GM12878 (cell line): ENCODE results near the gene PGAM4. TPM values are rescaled to one million over a fixed set of nuclear protein-coding genes. Genes with fewer than 3 reads are reported as not detected.

Experiments
- ATAC-seq: fragments of 200-7000 bp; cut with Tn5 transposase; 3 replicates; pipeline ENCODE4 v1.9.1; 2020; ENCODE audit warnings: mild to moderate bottlenecking, moderate library complexity
- BruUV-seq: library from RNA; stranded (reverse); fragments of 400-500 nt; replicated peaks from 2 replicates; lab custom pipeline; 2021; lab: Mats Ljungman, UMichigan
- CTCF ChIA-PET: fragments of 300-600 bp; sonication (Branson Sonifier 250); formaldehyde crosslinking; extraction: SDS; loops from one replicate; lab custom pipeline; 2021; ENCODE audit warnings: inconsistent platforms; lab: Yijun Ruan, JAX
- POLR2A ChIA-PET: fragments of 350-600 bp; formaldehyde crosslinking; extraction: SDS; loops from one replicate; lab custom pipeline; 2021; ENCODE audit warnings: inconsistent platforms; lab: Charles Lee
- RAD21 ChIA-PET: fragments of 300-600 bp; sonication (Branson Sonifier 250); formaldehyde crosslinking; loops from one replicate; lab custom pipeline; 2023; ENCODE audit warnings: antibody characterized with exemption; ENCODE audit not compliant: unreplicated experiment; lab: Charles Lee
- SMC1A ChIA-PET: fragments of 300-600 bp; sonication (Branson Sonifier 250); formaldehyde crosslinking; loops from one replicate; lab custom pipeline; 2023; ENCODE audit not compliant: unreplicated experiment, uncharacterized antibody; lab: Charles Lee
- DNase-seq: peaks from one replicate; pipeline ENCODE4 v3.0.0-alpha.2; 2011; ENCODE audit warnings: low read depth, low spot score
- FAIRE-seq: peaks from 3 replicates; lab custom pipeline; 2011; peaks lifted over from hg19 to GRCh38; lab: Jason Lieb, UNC
- H2AFZ ChIP-seq: 2 replicates; pipeline ENCODE4 v1.6.0; 2011; ENCODE audit warnings: low read depth, low read length, control low read depth; ENCODE audit not compliant: control insufficient read depth
- H3K27ac ChIP-seq: 2 replicates; pipeline ENCODE4 v1.5.1; 2011; ENCODE audit warnings: control low read depth; ENCODE audit not compliant: control insufficient read depth, insufficient read depth
- H3K27me3 ChIP-seq, 2 experiments: replicated peaks in 1 of 2; 2 replicates each; pipeline versions ENCODE4 v1.6.0 to v1.6.1; 2011; ENCODE audit warnings: low read length in 1 of 2; ENCODE audit not compliant: control insufficient read depth in 2 of 2, insufficient read depth in 2 of 2
- H3K36me3 ChIP-seq, 2 experiments: 2 replicates each; pipeline ENCODE4 v1.5.1; 2011; ENCODE audit warnings: low read length in 1 of 2; ENCODE audit not compliant: control insufficient read depth in 2 of 2, insufficient read depth in 2 of 2
- H3K4me1 ChIP-seq: 2 replicates; pipeline ENCODE4 v1.6.1; 2011; ENCODE audit warnings: mild to moderate bottlenecking, low read length, moderate library complexity, mixed read lengths; ENCODE audit not compliant: control insufficient read depth, insufficient read depth
- H3K4me2 ChIP-seq: 2 replicates; pipeline ENCODE4 v1.6.0; 2011; ENCODE audit warnings: control low read depth; ENCODE audit not compliant: control insufficient read depth, insufficient read depth
- H3K4me3 ChIP-seq: fragments of 200-600 bp; sonication (generic); 2 replicates; pipeline ENCODE4 v1.5.1; 2016
- H3K79me2 ChIP-seq: 2 replicates; pipeline ENCODE4 v1.6.0; 2011; ENCODE audit warnings: low read length; ENCODE audit not compliant: control insufficient read depth, insufficient read depth
- H3K9ac ChIP-seq: 2 replicates; pipeline ENCODE4 v1.8.0; 2011; ENCODE audit warnings: low read length, control low read depth, mixed read lengths; ENCODE audit not compliant: control insufficient read depth, insufficient read depth
- H3K9me3 ChIP-seq: replicated peaks from 3 replicates; pipeline ENCODE4 v1.5.1; 2011; ENCODE audit warnings: mild to moderate bottlenecking, low read length; ENCODE audit not compliant: control insufficient read depth, insufficient read depth
- H4K20me1 ChIP-seq: 2 replicates; pipeline ENCODE4 v1.6.0; 2011; ENCODE audit not compliant: control insufficient read depth, insufficient read depth
- BRCA1 ChIP-seq: IDR thresholded peaks from 2 replicates; pipeline ENCODE4 v1.6.1; 2011; ENCODE audit warnings: low read depth, low read length, improper control_type of control experiment
- EGR1 ChIP-seq, 2 experiments: IDR thresholded peaks; 1 replicate in 1 of 2; 2 replicates in 1 of 2; pipeline ENCODE4 v1.6.1; 2011 to 2012; ENCODE audit warnings: low read depth in 2 of 2, low read length in 2 of 2, borderline replicate concordance in 1 of 2, mild to moderate bottlenecking in 1 of 2, moderate library complexity in 1 of 2
- EP300 ChIP-seq, 2 experiments: fragments of 150-350 bp in 1 of 2; IDR thresholded peaks; 2 replicates each; pipeline ENCODE4 v1.6.1; 2011 to 2012; ENCODE audit warnings: low read depth in 2 of 2, low read length in 2 of 2, borderline replicate concordance in 1 of 2, improper control_type of control experiment in 1 of 2, inconsistent platforms in 1 of 2; ENCODE audit not compliant: control insufficient read depth in 1 of 2
- FOXK2 ChIP-seq: fragments of 450-650 bp; IDR thresholded peaks from 2 replicates; pipeline ENCODE4 v1.6.1; 2017; ENCODE audit warnings: mild to moderate bottlenecking, moderate library complexity
- MXI1 ChIP-seq: fragments of 150-350 bp; IDR thresholded peaks from 2 replicates; pipeline ENCODE4 v1.6.1; 2011; ENCODE audit warnings: low read depth, mild to moderate bottlenecking, inconsistent platforms, low read length, improper control_type of control experiment
- MYB ChIP-seq: fragments of 150-350 bp; IDR thresholded peaks from 2 replicates; pipeline ENCODE4 v1.6.1; 2014; ENCODE audit warnings: mild to moderate bottlenecking, low read depth, low read length, borderline replicate concordance
- NFIC ChIP-seq: IDR thresholded peaks from 2 replicates; pipeline ENCODE4 v1.6.1; 2012; ENCODE audit warnings: low read depth, mild to moderate bottlenecking, inconsistent platforms, low read length, moderate library complexity
- NKRF ChIP-seq: fragments of 450-650 bp; conservative IDR thresholded peaks from 2 replicates; pipeline ENCODE4 v1.6.1; 2017; ENCODE audit warnings: mild to moderate bottlenecking, moderate library complexity
- POLR2A ChIP-seq: IDR thresholded peaks from 2 replicates; pipeline ENCODE4 v1.6.1; 2011; ENCODE audit warnings: low read depth, mild to moderate bottlenecking, low read length
- STAT3 ChIP-seq: IDR thresholded peaks from 2 replicates; pipeline ENCODE4 v1.6.1; 2011; ENCODE audit warnings: low read depth, low read length, improper control_type of control experiment
- USF2 ChIP-seq: IDR thresholded peaks from 2 replicates; pipeline ENCODE4 v1.6.1; 2011; ENCODE audit warnings: low read depth, low read length, improper control_type of control experiment, borderline replicate concordance
- ZBTB40 ChIP-seq: fragments of 450-650 bp; IDR thresholded peaks from 2 replicates; pipeline ENCODE4 v1.6.1; 2016; ENCODE audit warnings: mild to moderate bottlenecking, moderate library complexity, borderline replicate concordance
- ZNF592 ChIP-seq: fragments of 450-650 bp; IDR thresholded peaks from 2 replicates; pipeline ENCODE4 v1.6.1; 2017; ENCODE audit warnings: mild to moderate bottlenecking, moderate library complexity
- in situ Hi-C: fragments of 300-500 bp; cut with MboI; formaldehyde crosslinking; loops from 9 replicates; pipeline ENCODE4 v1.14.3; 2018; ENCODE audit warnings: mixed read lengths
- intact Hi-C: fragments of 100-400 bp; cut with micrococcal nuclease; formaldehyde crosslinking; loops from one replicate; pipeline ENCODE4 v1.14.2; 2022; ENCODE audit not compliant: unreplicated experiment
- polyA plus RNA-seq, 11 experiments: library from polyadenylated mRNA; depleted of rRNA in 4 of 11; unstranded in 6 of 11; stranded (reverse) in 5 of 11; fragments of >200 nt; fragmentation: Nextera tagmentation in 4 of 11; fragmentation: Illumina TruSeq in 1 of 11; extraction: Ambion mirVana in 4 of 11; extraction: Trizol in 1 of 11; gene quantifications; 1 replicate in 1 of 11; 2 replicates in 10 of 11; pipeline versions ENCODE4 v1.2.1 to v1.2.3, GENCODE V29; 2011 to 2016; ENCODE audit warnings: inconsistent platforms in 2 of 11, missing spikeins in 2 of 11, low read depth in 1 of 11
- total RNA-seq, 4 experiments: library from RNA; depleted of rRNA in 3 of 4; stranded (reverse); fragments of >200 nt in 3 of 4; fragmentation: Illumina TruSeq in 1 of 4; extraction: Trizol in 1 of 4; gene quantifications; 2 replicates each; pipeline versions ENCODE4 v1.2.1 to v1.2.3, GENCODE V29; 2013 to 2021

PGAM4 gene
- total and polyA plus RNA-seq, 10 of the 15 experiments (the other 5 are each of a cell fraction or from before 2014, with no cell fraction given): 0.24 to 0.80 (median 0.36) TPM; not detected in 6

- H3K36me3 ChIP-seq: no peaks in the 10 kb centered on the region
- TF ChIP-seq EP300 (IDR thresholded peaks at IDR 0.05; ENCODE audit: borderline replicate concordance in 1 of 2, control insufficient read depth in 1 of 2, low read depth in 2 of 2, low read length in 2 of 2): no peak
- no peak for TF ChIP-seq ZNF592
- TF ChIP-seq POLR2A: no peak
- no peak for TF ChIP-seq NFIC
- TF ChIP-seq FOXK2: no peak
- TF ChIP-seq MXI1: no peak
- no peak for TF ChIP-seq USF2
- no peak for TF ChIP-seq ZBTB40
- no peak for TF ChIP-seq EGR1 (IDR thresholded peaks at IDR 0.05; ENCODE audit: borderline replicate concordance in 1 of 2, low read depth in 2 of 2, low read length in 2 of 2)
- TF ChIP-seq NKRF: no peak
- no peak for TF ChIP-seq MYB
- TF ChIP-seq STAT3: no peak
- TF ChIP-seq BRCA1: no peak
These were observed 7.7 kb upstream of the PGAM4 start for GRCh38 chrX:77977095-77977494.

More at GRCh38 chrX:77977095-77977494, 7.7 kb upstream of the PGAM4 start:
- no peaks in the 10 kb centered on the region for H3K4me1 ChIP-seq
- ATAC-seq: no peak
- RAD21 ChIA-PET: no interaction called here
- no peak for FAIRE-seq
- in situ Hi-C loops (no loop called here), intact Hi-C loops (no loop called here)
- H3K27me3 ChIP-seq: no peaks in the 10 kb centered on the region
- H3K4me2 ChIP-seq: no peak overlapping the region
- no peaks in the 10 kb centered on the region for H3K79me2 ChIP-seq
- H3K4me3 ChIP-seq: no peak overlapping the region
- SMC1A ChIA-PET: interaction anchor here (0.9 to 1.5 kb wide), 4 partner anchors 9 to 33 kb away, joined by 3 to 5 read pairs (median 4); no protein-coding TSS in a partner anchor
- no peak overlapping the region for H3K9ac ChIP-seq
- POLR2A ChIA-PET: no interaction called here
- H3K27ac ChIP-seq: no peak overlapping the region
- H3K9me3 ChIP-seq: no peaks in the 10 kb centered on the region
- no TSS peak for BruUV-seq
- H4K20me1 ChIP-seq: no peaks in the 10 kb centered on the region
- no peak for DNase-seq
- CTCF ChIA-PET: interaction anchor here (2.1 kb wide), 1 partner anchor 12 kb away, joined by 6 read pairs; no protein-coding TSS in a partner anchor
- H2AFZ ChIP-seq: no peak overlapping the region
